Heart left ventricle (tissue), 16 donors: ENCODE measurements around the gene CMPK2. TPM values are rescaled to one million over a fixed set of nuclear protein-coding genes. Genes with fewer than 3 reads are reported as not detected.
"Not testable (repeated sequence)": the region's sequence is repeated elsewhere in the genome, so short reads cannot be mapped to it uniquely, and the experiment has no call there.

Source experiments
- ATAC-seq, 4 donors: fragments of 200-7000 bp; cut with Tn5 transposase; one replicate each; pipeline ENCODE4 v1.9.1; 2020 to 2022; ENCODE audit warnings: moderate library complexity in 4 of 4, mild to moderate bottlenecking in 3 of 4, moderate number of reproducible peaks in 1 of 4
- DNase-seq, 5 donors: peaks; one replicate each; pipeline ENCODE4 v3.0.0-alpha.2; 2020
- H3K27ac ChIP-seq, 12 donors: fragments of 200-600 bp; sonication (generic) in 4 of 12; one replicate each; pipeline versions ENCODE4 v1.5.0 to v1.8.0; 2016 to 2022; ENCODE audit warnings: mild to moderate bottlenecking in 2 of 12
- H3K27me3 ChIP-seq, 9 donors: fragments of 200-600 bp; sonication (generic) in 2 of 9; one replicate each; pipeline versions ENCODE4 v1.5.1 to v1.8.0; 2016 to 2022; ENCODE audit warnings: mild to moderate bottlenecking in 3 of 9
- H3K36me3 ChIP-seq, 9 donors: fragments of 200-600 bp; sonication (generic) in 2 of 9; one replicate each; pipeline versions ENCODE4 v1.5.0 to v1.8.0; 2018 to 2022; ENCODE audit warnings: mild to moderate bottlenecking in 2 of 9
- H3K4me1 ChIP-seq, 12 donors: fragments of 200-600 bp; sonication (generic) in 4 of 12; one replicate each; pipeline versions ENCODE4 v1.5.0 to v1.8.0; 2016 to 2022; ENCODE audit warnings: mild to moderate bottlenecking in 3 of 12
- H3K4me3 ChIP-seq, 12 donors: fragments of 200-600 bp; sonication (generic) in 4 of 12; one replicate each; pipeline versions ENCODE4 v1.5.0 to v1.8.0; 2017 to 2022; ENCODE audit warnings: mild to moderate bottlenecking in 9 of 12, moderate library complexity in 4 of 12
- H3K9me3 ChIP-seq, 12 donors: fragments of 200-600 bp; sonication (generic) in 4 of 12; one replicate each; pipeline versions ENCODE4 v1.5.0 to v1.8.0; 2016 to 2022; ENCODE audit warnings: mild to moderate bottlenecking in 1 of 12
- POLR2A ChIP-seq, 2 donors: fragments of 450-650 bp; IDR thresholded peaks; one replicate each; pipeline ENCODE4 v1.6.1; 2017; ENCODE audit warnings: antibody characterized with exemption in 2 of 2, mild to moderate bottlenecking in 2 of 2, moderate library complexity in 2 of 2
- WGBS, 4 donors: extraction: QIAGEN DNeasy Blood & Tissue Kit in 2 of 4; methylation state at CpG; one replicate each; pipeline versions ENCODE4 v1.1.5 to v1.1.7; 2013 to 2018; 5-methylcytosine and 5-hydroxymethylcytosine counted together
- intact Hi-C, 10 donors: fragments of 100-400 bp; cut with DNase I; formaldehyde crosslinking; loops; one replicate each; pipeline versions ENCODE4 v1.11.1 to v1.14.2; 2022
- polyA plus RNA-seq, 2 donors: library from polyadenylated mRNA; stranded (reverse); fragments of 200-250 nt; gene quantifications; one replicate each; pipeline ENCODE4 v1.2.3, GENCODE V29; 2013
- total RNA-seq, 9 donors: library from RNA; depleted of rRNA in 2 of 9; stranded (reverse); fragments of >200 nt in 2 of 9; fragmentation: NEBNext Ultra II Directional in 3 of 9; extraction: Animal tissue kit (Norgen Biotek cat#: 25700) in 3 of 9; gene quantifications; one replicate each; pipeline versions ENCODE4 v1.1.0 to v1.2.4, GENCODE V29; 2016 to 2023
- TF ChIP-seq, protein P1 (sequence below), 12 donors: fragments of 200-600 bp; sonication (generic) in 4 of 12; IDR thresholded peaks; one replicate each; pipeline versions ENCODE4 v1.5.0 to v1.8.0; 2018 to 2022; ENCODE audit warnings: antibody characterized with exemption in 12 of 12, mild to moderate bottlenecking in 5 of 12
- donor health status: ischemic (EF 13 %, LVEDD 7.1; RV severe dilation, severe dysfunction).
- donor health status: healthy with polysubstance abuse.
- donor health status: DM: no; HTN: yes; CAD: no.
- donor health status: DM: no; HTN: no; CAD: no.
- donor health status: ischemic (EF 25% LVEDD 6.9; RV normal size, moderate dysfunction).
- donor health status: ischemic (EF 25% LVEDD 5.7; RV mildly dilated, moderate dysfunction).
- donor health status: healthy.
- donor health status: DM: yes; HTN: yes; CAD: no.
- donor health status: ischemic (EF 35%, LVEDD 5.7; RV mildly dilated, moderate dysfunction).
- donor health status: nonischemic (EF 11% LVEDD 7.7; RV severe dilation, severe dysfunction).
- donor health status: DM: yes; HTN: yes; CAD: no.
- donor health status: PGD.
- donor health status: ischemic (EF 29% LVEDD 5.4; RV normal size, mild dysfunction).
- donor health status: nonischemic (EF 23%, LVEDD 6.1; RV moderate dilation, normal function).

The CMPK2 gene
- total and polyA plus RNA-seq, 11 donors = 2.0 to 33.2 (median 6.0) TPM

DNA sequence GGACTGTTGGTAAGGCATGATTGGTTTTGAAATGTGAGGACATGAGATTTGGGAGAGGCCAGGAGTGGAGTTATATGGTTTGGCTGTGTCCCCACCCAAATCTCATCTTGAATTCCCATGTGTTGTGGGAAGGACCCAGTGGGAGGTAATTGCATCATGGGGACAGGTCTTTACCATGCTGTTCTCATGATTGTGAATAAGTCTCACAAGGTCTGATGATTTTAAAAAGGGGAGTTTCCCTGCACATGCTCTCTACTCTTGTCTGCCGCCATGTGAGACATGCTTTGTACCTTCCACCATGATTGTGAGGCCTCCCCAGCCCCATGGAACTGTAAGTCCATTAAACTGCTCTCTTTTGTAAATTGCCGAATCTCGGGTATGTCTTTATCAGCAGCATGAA lies 5.4 kb downstream of the CMPK2 start:
- Histone ChIP-seq H3K36me3 (peaks cover 0 to 79% (median 17%) of the 10 kb centered on the region in 9 donors), H3K9me3 (peaks cover 0 to 27% (median 7%) of the 10 kb centered on the region in 12 donors), H3K27ac (no peak overlapping the region), H3K27me3 (no peaks in the 10 kb centered on the region), H3K4me3 (no peak overlapping the region), H3K4me1 (peaks cover 0 to 24% (median 12%) of the 10 kb centered on the region in 12 donors)
- intact Hi-C loops = no loop called here
- TF ChIP-seq, protein P1, sequence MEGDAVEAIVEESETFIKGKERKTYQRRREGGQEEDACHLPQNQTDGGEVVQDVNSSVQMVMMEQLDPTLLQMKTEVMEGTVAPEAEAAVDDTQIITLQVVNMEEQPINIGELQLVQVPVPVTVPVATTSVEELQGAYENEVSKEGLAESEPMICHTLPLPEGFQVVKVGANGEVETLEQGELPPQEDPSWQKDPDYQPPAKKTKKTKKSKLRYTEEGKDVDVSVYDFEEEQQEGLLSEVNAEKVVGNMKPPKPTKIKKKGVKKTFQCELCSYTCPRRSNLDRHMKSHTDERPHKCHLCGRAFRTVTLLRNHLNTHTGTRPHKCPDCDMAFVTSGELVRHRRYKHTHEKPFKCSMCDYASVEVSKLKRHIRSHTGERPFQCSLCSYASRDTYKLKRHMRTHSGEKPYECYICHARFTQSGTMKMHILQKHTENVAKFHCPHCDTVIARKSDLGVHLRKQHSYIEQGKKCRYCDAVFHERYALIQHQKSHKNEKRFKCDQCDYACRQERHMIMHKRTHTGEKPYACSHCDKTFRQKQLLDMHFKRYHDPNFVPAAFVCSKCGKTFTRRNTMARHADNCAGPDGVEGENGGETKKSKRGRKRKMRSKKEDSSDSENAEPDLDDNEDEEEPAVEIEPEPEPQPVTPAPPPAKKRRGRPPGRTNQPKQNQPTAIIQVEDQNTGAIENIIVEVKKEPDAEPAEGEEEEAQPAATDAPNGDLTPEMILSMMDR (IDR thresholded peaks at IDR 0.05) = no peak
- TF ChIP-seq POLR2A (IDR thresholded peaks at IDR 0.05) = no peak
- ATAC-seq (no peak), DNase-seq (no peak)
- 90 to 98% (median 98%) methylated on average over 3 of the region's 3 CpGs for WGBS, 4 donors

DNA sequence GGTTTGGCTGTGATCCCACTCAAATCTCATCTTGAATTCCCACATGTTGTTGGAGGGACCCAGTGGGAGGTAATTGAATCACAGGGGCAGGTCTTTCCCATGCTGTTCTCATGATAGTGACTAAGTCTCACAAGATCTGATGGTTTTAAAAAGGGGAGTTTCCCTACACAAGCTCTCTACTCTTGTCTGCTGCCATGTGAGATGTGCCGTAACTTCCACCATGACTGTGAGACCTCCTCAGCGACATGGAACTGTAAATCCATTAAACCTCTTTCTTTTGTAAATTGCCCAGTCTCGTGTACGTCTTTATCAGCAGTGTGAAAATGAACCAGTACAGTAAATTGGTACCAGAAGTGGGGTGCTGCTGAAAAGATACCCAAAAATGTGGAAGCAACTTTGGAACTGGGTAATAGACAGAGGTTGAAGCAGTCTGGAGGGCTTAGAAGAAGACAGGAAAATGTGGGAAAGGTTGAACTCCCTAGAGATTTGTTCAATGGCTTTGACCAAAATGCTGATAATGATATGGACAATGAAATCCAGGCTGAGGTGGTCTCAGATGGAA lies 7.2 kb downstream of the CMPK2 start:
- WGBS, 4 donors = 94 to 99% (median 98%) methylated on average over 4 of the region's 4 CpGs

DNA sequence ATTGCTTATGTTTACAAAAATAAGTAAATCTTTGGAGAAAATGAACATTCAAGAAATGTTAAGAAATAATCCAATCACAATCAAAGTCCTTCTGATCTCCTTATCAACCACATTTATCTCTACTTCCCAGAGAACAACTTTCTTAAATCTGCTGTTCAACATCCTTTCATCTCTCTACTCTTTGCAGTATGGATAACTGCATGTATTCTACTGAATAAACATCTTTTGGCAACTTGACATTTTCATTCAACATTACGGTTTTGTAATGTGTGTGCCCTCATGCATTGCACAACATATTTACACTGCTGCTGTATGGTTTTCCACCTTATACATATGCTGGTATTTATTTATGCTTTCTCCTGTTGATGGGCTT lies 9.2 kb downstream of the CMPK2 start:
- Histone ChIP-seq H3K4me1 (no peaks in the 10 kb centered on the region), H3K27ac (no peak overlapping the region), H3K27me3 (no peaks in the 10 kb centered on the region), H3K36me3 (peaks cover 0 to 94% (median 25%) of the 10 kb centered on the region in 9 donors), H3K4me3 (no peak overlapping the region), H3K9me3 (peaks cover 0 to 27% (median 7%) of the 10 kb centered on the region in 12 donors)
- DNase-seq = no peak
- no peak for ATAC-seq
- intact Hi-C loops = no loop called here
- WGBS, 4 donors = 87 to 98% (median 90%) methylated on average over 1 of the region's 1 CpG
- no peak for TF ChIP-seq POLR2A (IDR thresholded peaks at IDR 0.05)
- TF ChIP-seq, protein P1 (IDR thresholded peaks at IDR 0.05) = no peak

More for the DNA sequence above, 7.2 kb downstream of the CMPK2 start:
- H3K9me3 ChIP-seq = peaks cover 0 to 27% (median 7%) of the 10 kb centered on the region in 12 donors
- H3K4me3 ChIP-seq, ATAC-seq, intact Hi-C loops, DNase-seq, H3K27me3 ChIP-seq, H3K4me1 ChIP-seq, H3K27ac ChIP-seq: not testable (repeated sequence)
- peaks cover 0 to 92% (median 17%) of the 10 kb centered on the region in 9 donors for H3K36me3 ChIP-seq

DNA sequence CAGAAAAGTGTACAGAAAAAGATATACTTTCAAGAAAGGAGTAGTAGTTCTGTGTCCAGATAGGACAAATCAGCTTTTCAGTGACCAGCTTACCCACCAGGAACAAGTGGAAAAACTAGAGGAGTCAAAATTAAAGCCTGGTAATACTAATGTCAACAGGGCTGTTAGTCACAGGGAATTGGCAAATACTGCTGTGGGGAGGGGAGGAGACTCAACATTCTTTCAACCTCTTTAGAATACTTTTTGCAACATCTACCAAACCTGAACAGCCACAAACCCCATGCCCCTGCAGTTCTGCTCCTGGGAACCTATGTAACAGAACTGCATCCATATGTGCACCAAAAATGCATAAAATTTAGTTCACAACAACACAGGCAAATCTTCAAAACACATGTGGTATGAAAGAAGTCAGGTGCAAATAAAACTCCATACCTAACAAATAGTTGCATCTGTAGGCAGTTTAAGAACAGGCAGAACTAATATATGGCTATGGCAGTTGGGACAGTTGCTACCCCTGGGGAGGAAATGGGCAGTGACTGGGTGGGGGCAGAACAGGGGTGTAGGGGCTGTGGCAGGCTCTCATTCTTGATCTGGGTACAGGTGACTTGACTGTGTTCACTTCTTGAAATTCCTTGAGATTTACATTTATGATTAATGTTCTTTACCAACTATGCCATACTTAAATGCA lies 9.7 kb downstream of the CMPK2 start:
- no peak for DNase-seq
- Histone ChIP-seq H3K4me3 (no peak overlapping the region), H3K4me1 (no peaks in the 10 kb centered on the region), H3K9me3 (peaks cover 0 to 31% (median 7%) of the 10 kb centered on the region in 12 donors), H3K27ac (no peak overlapping the region), H3K27me3 (no peaks in the 10 kb centered on the region), H3K36me3 (peaks cover 2 to 94% (median 29%) of the 10 kb centered on the region in 9 donors)
- no peak for ATAC-seq
- intact Hi-C loops = no loop called here
- TF ChIP-seq, protein P1 (IDR thresholded peaks at IDR 0.05) = no peak
- no peak for TF ChIP-seq POLR2A (IDR thresholded peaks at IDR 0.05)
